H1 (cell line): ENCODE results near the gene RPL12. TPM values are rescaled to one million over a fixed set of nuclear protein-coding genes. Genes with fewer than 3 reads are reported as not detected.

ENCODE experiments used
- CTCF ChIA-PET: fragments of 300-600 bp; sonication (Branson Sonifier 250); formaldehyde crosslinking; loops from one replicate; lab custom pipeline; 2021; ENCODE audit not compliant: partially characterized antibody; lab: Charles Lee
- POLR2A ChIA-PET: fragments of 300-600 bp; sonication (Branson Sonifier 250); formaldehyde crosslinking; loops from one replicate; lab custom pipeline; 2021; ENCODE audit warnings: inconsistent platforms; ENCODE audit not compliant: partially characterized antibody; lab: Charles Lee
- DNase-seq, 2 experiments: peaks; one replicate each; pipeline versions ENCODE4 v3.0.0 to v3.0.0-alpha.2; 2010 to 2022; ENCODE audit warnings: low spot score in 2 of 2, low read depth in 1 of 2, mixed read lengths in 1 of 2
- FAIRE-seq: peaks from 2 replicates; lab custom pipeline; 2011; peaks lifted over from hg19 to GRCh38; lab: Jason Lieb, UNC
- H2AFZ ChIP-seq: 2 replicates; pipeline ENCODE4 v1.8.1; 2012; ENCODE audit warnings: low read length, inconsistent platforms
- H2AK5ac ChIP-seq: 2 replicates; pipeline ENCODE4 v1.6.1; 2013; ENCODE audit warnings: low read depth, low read length
- H2BK120ac ChIP-seq: replicated peaks from 2 replicates; pipeline ENCODE3; 2013; ENCODE audit warnings: low read depth, low read length, inconsistent platforms
- H2BK12ac ChIP-seq: 2 replicates; pipeline ENCODE4 v1.6.1; 2013; ENCODE audit warnings: low read depth, low read length
- H2BK15ac ChIP-seq: 2 replicates; pipeline ENCODE4 v1.6.1; 2013; ENCODE audit warnings: low read length
- H2BK20ac ChIP-seq: 2 replicates; pipeline ENCODE4 v1.6.1; 2013; ENCODE audit warnings: low read length
- H2BK5ac ChIP-seq: 2 replicates; pipeline ENCODE4 v1.6.1; 2013; ENCODE audit warnings: low read depth, low read length
- H3K14ac ChIP-seq: 2 replicates; pipeline ENCODE4 v1.6.1; 2013; ENCODE audit warnings: inconsistent platforms; ENCODE audit not compliant: insufficient read length
- H3K18ac ChIP-seq: 2 replicates; pipeline ENCODE4 v1.6.1; 2013; ENCODE audit warnings: low read length; ENCODE audit errors: extremely low read depth
- H3K23ac ChIP-seq: 2 replicates; pipeline ENCODE4 v1.6.1; 2013; ENCODE audit warnings: inconsistent platforms; ENCODE audit not compliant: insufficient read length
- H3K23me2 ChIP-seq: 2 replicates; pipeline ENCODE4 v1.6.1; 2013; ENCODE audit warnings: low read depth, low read length
- H3K27ac ChIP-seq: 2 replicates; pipeline ENCODE4 v1.6.1; 2011; ENCODE audit warnings: low read depth, low read length, inconsistent platforms
- H3K27me3 ChIP-seq, 4 experiments: replicated peaks in 1 of 4; 1 replicate in 1 of 4; 2 replicates in 3 of 4; pipeline versions ENCODE4 v1.6.1 to v1.8.1; 2011 to 2013; ENCODE audit warnings: low read length in 3 of 4, mild to moderate bottlenecking in 3 of 4, inconsistent platforms in 2 of 4, mixed read lengths in 2 of 4, moderate library complexity in 1 of 4; ENCODE audit not compliant: control insufficient read depth in 3 of 4, insufficient read depth in 3 of 4; ENCODE audit errors: extremely low read depth in 1 of 4
- H3K36me3 ChIP-seq, 4 experiments: 2 replicates each; pipeline versions ENCODE4 v1.6.1 to v1.8.1; 2011 to 2013; ENCODE audit warnings: mild to moderate bottlenecking in 4 of 4, low read length in 3 of 4, moderate library complexity in 2 of 4, control low read depth in 1 of 4, inconsistent platforms in 1 of 4; ENCODE audit not compliant: insufficient read depth in 4 of 4, control insufficient read depth in 2 of 4
- H3K4ac ChIP-seq: replicated peaks from 2 replicates; pipeline ENCODE3; 2013; ENCODE audit warnings: low read length, low read depth, mixed read lengths, inconsistent platforms; ENCODE audit not compliant: insufficient read length
- H3K4me1 ChIP-seq, 4 experiments: replicated peaks in 1 of 4; 1 replicate in 1 of 4; 2 replicates in 3 of 4; pipeline versions ENCODE4 v1.6.1 to v1.8.1; 2011 to 2013; ENCODE audit warnings: low read length in 3 of 4, inconsistent platforms in 2 of 4, mixed read lengths in 1 of 4; ENCODE audit not compliant: insufficient read depth in 4 of 4, control insufficient read depth in 3 of 4
- H3K4me2 ChIP-seq, 2 experiments: 2 replicates each; pipeline versions ENCODE4 v1.6.1 to v1.8.1; 2011 to 2013; ENCODE audit warnings: low read depth in 2 of 2, low read length in 2 of 2, control low read depth in 1 of 2, inconsistent platforms in 1 of 2, mild to moderate bottlenecking in 1 of 2; ENCODE audit not compliant: insufficient read depth in 1 of 2
- H3K4me3 ChIP-seq, 4 experiments: fragments of 200-600, 300-600 bp in 1 of 4; sonication (generic), shearing (Covaris generic), sonication (Bioruptor Twin) in 1 of 4; 2 replicates each; pipeline versions ENCODE4 v1.5.1 to v1.8.1; 2011 to 2016; ENCODE audit warnings: low read length in 4 of 4, low read depth in 3 of 4, control low read depth in 2 of 4, inconsistent platforms in 2 of 4, mild to moderate bottlenecking in 2 of 4, mixed read lengths in 1 of 4, moderate library complexity in 1 of 4; ENCODE audit not compliant: insufficient read depth in 2 of 4; ENCODE audit errors: extremely low read depth in 1 of 4
- H3K56ac ChIP-seq: replicated peaks from 2 replicates; pipeline ENCODE3; 2013; ENCODE audit warnings: low read depth, mild to moderate bottlenecking, mixed read lengths, low read length, inconsistent platforms; ENCODE audit not compliant: insufficient read length
- H3K79me1 ChIP-seq: 2 replicates; pipeline ENCODE4 v1.6.1; 2013; ENCODE audit warnings: low read depth, low read length, control low read depth
- H3K79me2 ChIP-seq, 2 experiments: 2 replicates each; pipeline versions ENCODE4 v1.6.1 to v1.8.1; 2012 to 2013; ENCODE audit warnings: low read length in 2 of 2, mild to moderate bottlenecking in 2 of 2, inconsistent platforms in 1 of 2; ENCODE audit not compliant: insufficient read depth in 2 of 2, control insufficient read depth in 1 of 2
- H3K9ac ChIP-seq, 4 experiments: replicated peaks in 1 of 4; 1 replicate in 1 of 4; 2 replicates in 3 of 4; pipeline versions ENCODE4 v1.6.1 to v1.8.1; 2011 to 2013; ENCODE audit warnings: low read depth in 3 of 4, low read length in 3 of 4, control low read depth in 2 of 4, mild to moderate bottlenecking in 2 of 4, moderate library complexity in 2 of 4, inconsistent platforms in 1 of 4; ENCODE audit errors: extremely low read depth in 1 of 4
- H3K9me3 ChIP-seq, 2 experiments: 2 replicates each; pipeline versions ENCODE4 v1.6.1 to v1.8.1; 2012 to 2013; ENCODE audit warnings: mild to moderate bottlenecking in 2 of 2, moderate library complexity in 2 of 2, control low read depth in 1 of 2, inconsistent platforms in 1 of 2, low read depth in 1 of 2, low read length in 1 of 2, mixed read lengths in 1 of 2; ENCODE audit not compliant: insufficient read depth in 2 of 2
- H4K20me1 ChIP-seq, 2 experiments: replicated peaks in 1 of 2; 2 replicates each; pipeline versions ENCODE3 to v1.8.1; 2011 to 2013; ENCODE audit warnings: inconsistent platforms in 2 of 2, low read length in 2 of 2, mild to moderate bottlenecking in 1 of 2; ENCODE audit not compliant: insufficient read depth in 2 of 2, control insufficient read depth in 1 of 2
- H4K5ac ChIP-seq: 2 replicates; pipeline ENCODE4 v1.6.1; 2013; ENCODE audit warnings: low read length, low read depth, mixed read lengths, inconsistent platforms; ENCODE audit not compliant: insufficient read length
- H4K8ac ChIP-seq: 2 replicates; pipeline ENCODE4 v1.8.0; 2013; ENCODE audit warnings: mild to moderate bottlenecking, moderate library complexity, low read length, inconsistent platforms; ENCODE audit not compliant: insufficient read depth; ENCODE audit errors: extremely low read depth
- H4K91ac ChIP-seq: replicated peaks from 2 replicates; pipeline ENCODE3; 2013; ENCODE audit warnings: low read length, mixed read lengths, inconsistent platforms; ENCODE audit not compliant: insufficient read length
- MAFK ChIP-seq: IDR thresholded peaks from 2 replicates; pipeline ENCODE4 v1.6.1; 2012; ENCODE audit warnings: low read depth, mild to moderate bottlenecking, improper control_type of control experiment, low read length
- NANOG ChIP-seq: IDR thresholded peaks from 2 replicates; pipeline ENCODE4 v1.6.1; 2011; ENCODE audit warnings: low read length, low read depth, mild to moderate bottlenecking, inconsistent platforms; ENCODE audit not compliant: insufficient read depth, poor library complexity, severe bottlenecking
- WGBS, 2 experiments: shearing (Covaris generic) in 1 of 2; methylation state at CpG; one replicate each; pipeline versions ENCODE4 v1.1.6 to v1.1.7; 2013 to 2015; ENCODE audit warnings: low lambda C conversion rate in 2 of 2, mixed read lengths in 2 of 2, inconsistent platforms in 1 of 2, low coverage in 1 of 2, missing lambda C conversion rate in 1 of 2; ENCODE audit not compliant: insufficient replicate concordance in 2 of 2, insufficient coverage in 1 of 2, insufficient read length in 1 of 2; ENCODE audit errors: extremely low coverage in 1 of 2, missing lambda C conversion rate in 1 of 2; 5-methylcytosine and 5-hydroxymethylcytosine counted together
- polyA plus RNA-seq, 7 experiments: library from polyadenylated mRNA; depleted of rRNA in 3 of 7; stranded (reverse) in 5 of 7; unstranded in 2 of 7; fragments of >200 nt in 5 of 7; fragments of 200-250 nt in 2 of 7; gene quantifications; 1 replicate in 5 of 7; 2 replicates in 1 of 7; 4 replicates in 1 of 7; pipeline versions ENCODE4 v1.2.1 to v1.2.3, GENCODE V29; 2011 to 2013; ENCODE audit warnings: missing spikeins in 2 of 7, mixed read lengths in 2 of 7
- total RNA-seq: library from RNA; stranded (reverse); fragmentation: NEBNext Ultra II Directional; extraction: Animal tissue kit (Norgen Biotek cat#: 25700); gene quantifications from 2 replicates; pipeline ENCODE4 v1.2.1, GENCODE V29; 2021

RPL12 gene
- total and polyA plus RNA-seq, 2 of the 8 experiments (the other 6 are each of a cell fraction or from before 2014, with no cell fraction given), result 1,993 to 4,892 TPM

DNA sequence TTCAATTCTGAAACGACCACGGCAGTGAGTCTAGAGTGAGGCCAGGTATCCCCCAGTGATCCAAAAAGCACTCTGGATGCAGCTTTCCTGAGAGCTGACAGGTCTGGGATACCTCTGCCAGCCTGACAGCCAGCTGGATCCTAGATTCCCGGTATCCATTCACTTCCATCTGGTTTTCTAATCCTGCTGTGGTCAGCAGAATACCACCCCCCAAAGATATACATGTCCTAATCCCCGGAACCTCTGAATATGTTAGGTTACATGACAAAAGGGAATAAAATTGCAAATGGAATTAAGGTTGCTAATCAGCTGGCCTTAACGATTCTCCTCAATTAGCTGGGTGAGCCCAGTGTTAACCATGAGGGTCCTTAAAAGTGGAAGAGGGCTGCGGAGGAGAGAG lies 28.4 kb downstream of the RPL12 start:
- CTCF ChIA-PET, result interaction anchor here (0.8 to 1.9 kb wide), 6 partner anchors 24 to 167 kb away, joined by 3 to 7 read pairs (median 3); partner anchors contain the start of gene SLC2A8
- H2BK120ac ChIP-seq, result no peak overlapping the region
- no peak overlapping the region for H3K27ac ChIP-seq
- H3K18ac ChIP-seq, result no peak overlapping the region
- H2BK20ac ChIP-seq, result no peak overlapping the region
- 68% methylated on average over 6 of the region's 6 CpGs; no CpG with 5 or more reads in 1 of the 2 experiments for WGBS, 2 experiments
- H3K23ac ChIP-seq, result no peak overlapping the region
- no peak overlapping the region for H3K4ac ChIP-seq
- H3K79me1 ChIP-seq, result peaks cover 4% of the 10 kb centered on the region
- H2AFZ ChIP-seq, result no peak overlapping the region
- no peak overlapping the region for H3K14ac ChIP-seq
- no peaks in the 10 kb centered on the region for H3K9me3 ChIP-seq
- no peak overlapping the region for H2AK5ac ChIP-seq
- no peak overlapping the region for H2BK15ac ChIP-seq
- FAIRE-seq, result no peak
- peaks cover 7 to 39% of the 10 kb centered on the region in 2 experiments for H3K79me2 ChIP-seq
- no peaks in the 10 kb centered on the region for H3K36me3 ChIP-seq
- TF ChIP-seq MAFK (peak; percentile 30; the same call in 1 of the 2 replicates), NANOG (no peak)
- TF ChIP-seq, all 59 proteins: peak for 1
- Histone ChIP-seq H3K23me2 (peaks cover 13% of the 10 kb centered on the region), H3K27me3 (no peaks in the 10 kb centered on the region), H4K8ac (no peak overlapping the region), H3K9ac (peak overlapping the region in 3 of 4 experiments; percentile 34 to 90 (median 38); a peak in 5 of 7 replicates), H3K4me1 (peaks cover 0 to 12% (median 7%) of the 10 kb centered on the region in 4 experiments; a peak in 6 of 7 replicates), H3K56ac (no peak overlapping the region), H3K4me3 (peak overlapping the region; percentile 87 to 96 (median 94); a peak in 7 of 8 replicates), H4K5ac (no peak overlapping the region), H3K4me2 (peak overlapping the region; percentile 58 to 74), H2BK12ac (no peak overlapping the region), H4K91ac (no peak overlapping the region), H4K20me1 (peaks cover 2 to 6% of the 10 kb centered on the region in 2 experiments), H2BK5ac (no peak overlapping the region)
- no peak for DNase-seq
- POLR2A ChIA-PET, result interaction anchor here (1.6 to 6.3 kb wide), 6 partner anchors 8 to 59 kb away, joined by 4 to 59 read pairs (median 10); partner anchors contain the start of genes LRSAM1, RPL12 and SLC2A8
